GM23338 (cell line): Measurements from ENCODE around the gene POP4. TPM values are rescaled to one million over a fixed set of nuclear protein-coding genes. Genes with fewer than 3 reads are reported as not detected.

Source experiments
- ATAC-seq: fragments of 200-7000 bp; cut with Tn5 transposase; 3 replicates; pipeline ENCODE4 v1.9.1; 2020
- DNase-seq: peaks from one replicate; pipeline ENCODE4 v3.0.0-alpha.2; 2015; ENCODE audit warnings: low spot score
- H2AFZ ChIP-seq: fragments of 200-600 bp; sonication (generic); 2 replicates; pipeline ENCODE4 v1.8.0; 2016; ENCODE audit warnings: antibody characterized with exemption, mild to moderate bottlenecking, moderate library complexity
- H3F3A ChIP-seq: fragments of 200-600 bp; sonication (generic); replicated peaks from 2 replicates; pipeline ENCODE4 v1.8.0; 2017; ENCODE audit warnings: antibody characterized with exemption, mixed run types, low read depth
- H3K27ac ChIP-seq: fragments of 200-600 bp; sonication (generic); 2 replicates; pipeline ENCODE4 v1.6.1; 2016; ENCODE audit warnings: low read depth
- H3K27me3 ChIP-seq: fragments of 200-600 bp; sonication (generic); 2 replicates; pipeline ENCODE4 v1.8.0; 2016; ENCODE audit warnings: mild to moderate bottlenecking, mixed run types, moderate library complexity; ENCODE audit not compliant: insufficient read depth
- H3K36me3 ChIP-seq: fragments of 200-600 bp; sonication (generic); 2 replicates; pipeline ENCODE4 v1.8.0; 2016; ENCODE audit warnings: mild to moderate bottlenecking; ENCODE audit not compliant: insufficient read depth
- H3K4me1 ChIP-seq: fragments of 200-600 bp; sonication (generic); 2 replicates; pipeline ENCODE4 v1.8.0; 2016; ENCODE audit warnings: mild to moderate bottlenecking, moderate library complexity; ENCODE audit not compliant: insufficient read depth
- H3K4me2 ChIP-seq: fragments of 200-600 bp; sonication (generic); 2 replicates; pipeline ENCODE4 v1.7.1; 2017; ENCODE audit warnings: mixed run types
- H3K4me3 ChIP-seq: fragments of 200-600 bp; sonication (generic); 2 replicates; pipeline ENCODE4 v1.6.1; 2016; ENCODE audit warnings: mixed run types
- H3K79me2 ChIP-seq: fragments of 200-600 bp; sonication (generic); replicated peaks from 2 replicates; pipeline ENCODE4 v1.8.0; 2017; ENCODE audit warnings: mild to moderate bottlenecking; ENCODE audit not compliant: insufficient read depth
- H3K9me2 ChIP-seq: fragments of 200-600 bp; sonication (generic); 2 replicates; pipeline ENCODE4 v1.8.0; 2017; ENCODE audit not compliant: insufficient read depth
- H4K20me1 ChIP-seq: fragments of 200-600 bp; sonication (generic); replicated peaks from 2 replicates; pipeline ENCODE4 v1.8.0; 2017; ENCODE audit warnings: mild to moderate bottlenecking; ENCODE audit not compliant: insufficient read depth
- H3K27ac Mint-ChIP-seq: 2 replicates; pipeline ENCODE4 v1.8.0; 2020; ENCODE audit warnings: inconsistent platforms, mild to moderate bottlenecking, moderate library complexity, mixed read lengths
- H3K27me3 Mint-ChIP-seq: 3 replicates; pipeline ENCODE4 v1.8.0; 2022; ENCODE audit warnings: low read depth, mild to moderate bottlenecking, moderate library complexity, mixed read lengths, inconsistent platforms; ENCODE audit not compliant: insufficient read depth, poor library complexity
- H3K36me3 Mint-ChIP-seq: 3 replicates; pipeline ENCODE4 v1.8.0; 2021; ENCODE audit warnings: low read depth, mild to moderate bottlenecking, inconsistent platforms, moderate library complexity, mixed read lengths
- H3K4me1 Mint-ChIP-seq: 3 replicates; pipeline ENCODE4 v1.8.0; 2020; ENCODE audit warnings: mild to moderate bottlenecking, inconsistent platforms, mixed read lengths
- H3K4me3 Mint-ChIP-seq: 3 replicates; pipeline ENCODE4 v1.8.0; 2021; ENCODE audit warnings: moderate library complexity, mild to moderate bottlenecking, inconsistent platforms, mixed read lengths
- H3K9me3 Mint-ChIP-seq: 3 replicates; pipeline ENCODE4 v1.8.0; 2020; ENCODE audit warnings: moderate library complexity, mild to moderate bottlenecking, inconsistent platforms, mixed read lengths
- EZH2 ChIP-seq: fragments of 200-600 bp; sonication (generic); IDR thresholded peaks from one replicate; pipeline ENCODE4 v1.8.0; 2017; ENCODE audit warnings: antibody characterized with exemption, mild to moderate bottlenecking, low read depth; ENCODE audit not compliant: unreplicated experiment
- EZH2phosphoT487 ChIP-seq: fragments of 200-600 bp; sonication (generic); IDR thresholded peaks from one replicate; pipeline ENCODE4 v1.8.1; 2018; ENCODE audit warnings: antibody characterized with exemption; ENCODE audit not compliant: unreplicated experiment
- JUNB ChIP-seq: IDR thresholded peaks from one replicate; pipeline ENCODE4 v1.6.1; 2016; ENCODE audit warnings: antibody characterized with exemption; ENCODE audit not compliant: unreplicated experiment
- NANOG ChIP-seq: IDR thresholded peaks from 2 replicates; pipeline ENCODE4 v1.6.1; 2016; ENCODE audit warnings: antibody characterized with exemption, borderline replicate concordance
- POLR2AphosphoS5 ChIP-seq: IDR thresholded peaks from 2 replicates; pipeline ENCODE4 v1.6.1; 2016; ENCODE audit warnings: antibody characterized with exemption, low read depth
- STAT1 ChIP-seq: IDR thresholded peaks from one replicate; pipeline ENCODE4 v1.6.1; 2016; ENCODE audit warnings: antibody characterized with exemption; ENCODE audit not compliant: unreplicated experiment
- ZNF114 ChIP-seq: fragments of 250-450 bp; sonication (Bioruptor Pico); IDR thresholded peaks from 2 replicates; pipeline ENCODE4 v1.5.0; 2020; ENCODE audit warnings: mild to moderate bottlenecking, moderate library complexity
- ZNF331 ChIP-seq: fragments of 250-450 bp; sonication (Bioruptor Pico); IDR thresholded peaks from 2 replicates; pipeline ENCODE4 v1.5.0; 2020; ENCODE audit warnings: low read depth, mild to moderate bottlenecking, moderate library complexity
- polyA plus RNA-seq: library from polyadenylated mRNA; unstranded; fragments of >200 nt; fragmentation: Nextera tagmentation; extraction: Ambion mirVana; gene quantifications from 2 replicates; pipeline ENCODE4 v1.2.1, GENCODE V29; 2016
- total RNA-seq: library from RNA; depleted of rRNA; stranded (reverse); fragments of >200 nt; shearing (Covaris generic); gene quantifications from 2 replicates; pipeline ENCODE4 v1.2.3, GENCODE V29; 2014
- TF ChIP-seq, protein P1 (sequence below): fragments of 250-450 bp; sonication (Bioruptor Pico); IDR thresholded peaks from 2 replicates; pipeline ENCODE4 v1.5.0; 2020; ENCODE audit warnings: mild to moderate bottlenecking, moderate library complexity
- TF ChIP-seq, protein P2 (sequence below): IDR thresholded peaks from one replicate; pipeline ENCODE4 v1.6.1; 2018; ENCODE audit warnings: antibody characterized with exemption; ENCODE audit not compliant: unreplicated experiment

POP4 gene
- total and polyA plus RNA-seq, 2 experiments from 2014 or later: 37.2 to 58.3 TPM

DNA sequence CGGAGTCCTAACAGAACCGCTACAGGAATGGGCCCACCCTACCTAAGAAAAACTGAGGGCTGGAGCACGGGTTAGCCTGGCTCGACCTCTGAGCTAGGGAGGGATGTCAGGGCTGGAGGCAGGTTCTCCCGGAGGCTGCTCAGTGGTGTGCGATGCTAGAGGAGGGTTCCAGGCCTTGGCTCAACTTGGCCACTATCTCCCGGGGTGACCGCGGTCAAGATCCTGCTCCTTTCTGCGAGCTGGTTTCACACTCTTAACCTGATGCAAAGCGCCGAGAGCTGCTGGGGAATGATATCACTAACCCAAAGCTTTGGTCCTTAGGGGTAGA, 301 bp downstream of the POP4 start (continued):
- TF ChIP-seq, protein P1, sequence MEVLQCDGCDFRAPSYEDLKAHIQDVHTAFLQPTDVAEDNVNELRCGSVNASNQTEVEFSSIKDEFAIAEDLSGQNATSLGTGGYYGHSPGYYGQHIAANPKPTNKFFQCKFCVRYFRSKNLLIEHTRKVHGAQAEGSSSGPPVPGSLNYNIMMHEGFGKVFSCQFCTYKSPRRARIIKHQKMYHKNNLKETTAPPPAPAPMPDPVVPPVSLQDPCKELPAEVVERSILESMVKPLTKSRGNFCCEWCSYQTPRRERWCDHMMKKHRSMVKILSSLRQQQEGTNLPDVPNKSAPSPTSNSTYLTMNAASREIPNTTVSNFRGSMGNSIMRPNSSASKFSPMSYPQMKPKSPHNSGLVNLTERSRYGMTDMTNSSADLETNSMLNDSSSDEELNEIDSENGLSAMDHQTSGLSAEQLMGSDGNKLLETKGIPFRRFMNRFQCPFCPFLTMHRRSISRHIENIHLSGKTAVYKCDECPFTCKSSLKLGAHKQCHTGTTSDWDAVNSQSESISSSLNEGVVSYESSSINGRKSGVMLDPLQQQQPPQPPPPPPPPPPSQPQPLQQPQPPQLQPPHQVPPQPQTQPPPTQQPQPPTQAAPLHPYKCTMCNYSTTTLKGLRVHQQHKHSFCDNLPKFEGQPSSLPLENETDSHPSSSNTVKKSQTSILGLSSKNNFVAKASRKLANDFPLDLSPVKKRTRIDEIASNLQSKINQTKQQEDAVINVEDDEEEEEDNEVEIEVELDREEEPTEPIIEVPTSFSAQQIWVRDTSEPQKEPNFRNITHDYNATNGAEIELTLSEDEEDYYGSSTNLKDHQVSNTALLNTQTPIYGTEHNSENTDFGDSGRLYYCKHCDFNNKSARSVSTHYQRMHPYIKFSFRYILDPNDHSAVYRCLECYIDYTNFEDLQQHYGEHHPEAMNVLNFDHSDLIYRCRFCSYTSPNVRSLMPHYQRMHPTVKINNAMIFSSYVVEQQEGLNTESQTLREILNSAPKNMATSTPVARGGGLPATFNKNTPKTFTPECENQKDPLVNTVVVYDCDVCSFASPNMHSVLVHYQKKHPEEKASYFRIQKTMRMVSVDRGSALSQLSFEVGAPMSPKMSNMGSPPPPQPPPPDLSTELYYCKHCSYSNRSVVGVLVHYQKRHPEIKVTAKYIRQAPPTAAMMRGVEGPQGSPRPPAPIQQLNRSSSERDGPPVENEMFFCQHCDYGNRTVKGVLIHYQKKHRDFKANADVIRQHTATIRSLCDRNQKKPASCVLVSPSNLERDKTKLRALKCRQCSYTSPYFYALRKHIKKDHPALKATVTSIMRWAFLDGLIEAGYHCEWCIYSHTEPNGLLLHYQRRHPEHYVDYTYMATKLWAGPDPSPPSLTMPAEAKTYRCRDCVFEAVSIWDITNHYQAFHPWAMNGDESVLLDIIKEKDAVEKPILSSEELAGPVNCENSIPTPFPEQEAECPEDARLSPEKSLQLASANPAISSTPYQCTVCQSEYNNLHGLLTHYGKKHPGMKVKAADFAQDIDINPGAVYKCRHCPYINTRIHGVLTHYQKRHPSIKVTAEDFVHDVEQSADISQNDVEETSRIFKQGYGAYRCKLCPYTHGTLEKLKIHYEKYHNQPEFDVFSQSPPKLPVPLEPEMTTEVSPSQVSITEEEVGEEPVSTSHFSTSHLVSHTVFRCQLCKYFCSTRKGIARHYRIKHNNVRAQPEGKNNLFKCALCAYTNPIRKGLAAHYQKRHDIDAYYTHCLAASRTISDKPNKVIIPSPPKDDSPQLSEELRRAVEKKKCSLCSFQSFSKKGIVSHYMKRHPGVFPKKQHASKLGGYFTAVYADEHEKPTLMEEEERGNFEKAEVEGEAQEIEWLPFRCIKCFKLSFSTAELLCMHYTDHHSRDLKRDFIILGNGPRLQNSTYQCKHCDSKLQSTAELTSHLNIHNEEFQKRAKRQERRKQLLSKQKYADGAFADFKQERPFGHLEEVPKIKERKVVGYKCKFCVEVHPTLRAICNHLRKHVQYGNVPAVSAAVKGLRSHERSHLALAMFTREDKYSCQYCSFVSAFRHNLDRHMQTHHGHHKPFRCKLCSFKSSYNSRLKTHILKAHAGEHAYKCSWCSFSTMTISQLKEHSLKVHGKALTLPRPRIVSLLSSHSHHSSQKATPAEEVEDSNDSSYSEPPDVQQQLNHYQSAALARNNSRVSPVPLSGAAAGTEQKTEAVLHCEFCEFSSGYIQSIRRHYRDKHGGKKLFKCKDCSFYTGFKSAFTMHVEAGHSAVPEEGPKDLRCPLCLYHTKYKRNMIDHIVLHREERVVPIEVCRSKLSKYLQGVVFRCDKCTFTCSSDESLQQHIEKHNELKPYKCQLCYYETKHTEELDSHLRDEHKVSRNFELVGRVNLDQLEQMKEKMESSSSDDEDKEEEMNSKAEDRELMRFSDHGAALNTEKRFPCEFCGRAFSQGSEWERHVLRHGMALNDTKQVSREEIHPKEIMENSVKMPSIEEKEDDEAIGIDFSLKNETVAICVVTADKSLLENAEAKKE (CRISPR knock-in tag): no peak
- TF ChIP-seq ZNF331 (CRISPR knock-in tag) (no peak), ZNF114 (CRISPR knock-in tag) (no peak), NANOG (no peak), EZH2phosphoT487 (no peak)

DNA sequence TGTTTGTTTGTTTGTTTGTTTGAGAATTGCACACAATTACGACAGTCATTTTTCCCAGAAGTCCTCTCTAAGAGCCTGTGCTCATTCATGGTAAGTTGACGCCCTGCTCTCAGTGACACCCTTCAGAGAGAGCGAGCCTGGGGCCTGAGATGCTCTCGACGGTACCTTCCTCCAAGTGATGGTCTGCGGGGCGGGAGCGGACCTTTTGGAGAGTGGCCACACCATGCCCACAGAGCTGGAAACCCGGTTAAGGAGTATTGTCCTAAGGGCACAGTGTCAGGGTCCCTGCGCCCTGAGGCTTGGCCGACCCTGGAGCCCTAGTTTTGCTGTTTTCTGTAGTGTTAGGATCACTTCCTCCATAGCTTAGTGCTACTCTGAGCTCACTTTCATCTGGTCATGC, 3.6 kb downstream of the POP4 start:
- H3K9me3 Mint-ChIP-seq: no peaks in the 10 kb centered on the region
- H3K9me2 ChIP-seq: no peaks in the 10 kb centered on the region
- H3K36me3 Mint-ChIP-seq: peaks cover 40% of the 10 kb centered on the region
- H3K27ac Mint-ChIP-seq: no peak overlapping the region
- H3K4me2 ChIP-seq: no peak overlapping the region; the same call in 1 of the 2 replicates
- peaks cover 24% of the 10 kb centered on the region for H3K79me2 ChIP-seq
- peaks cover 9% of the 10 kb centered on the region for H3K27me3 Mint-ChIP-seq
- no peaks in the 10 kb centered on the region for H3K36me3 ChIP-seq
- H3K4me3 Mint-ChIP-seq: no peak overlapping the region
- H4K20me1 ChIP-seq: no peaks in the 10 kb centered on the region
- H3K27me3 ChIP-seq: no peaks in the 10 kb centered on the region
- no peaks in the 10 kb centered on the region for H3F3A ChIP-seq
- DNase-seq: no peak
- no peak for ATAC-seq
- H3K4me1 ChIP-seq: no peaks in the 10 kb centered on the region; the same call in 1 of the 2 replicates
- H3K4me1 Mint-ChIP-seq: peaks cover 5% of the 10 kb centered on the region
- H2AFZ ChIP-seq: no peak overlapping the region
- no peak overlapping the region for H3K4me3 ChIP-seq
- H3K27ac ChIP-seq: no peak overlapping the region
- TF ChIP-seq ZNF114 (CRISPR knock-in tag) (no peak), EZH2 (no peak), POLR2AphosphoS5 (no peak), JUNB (no peak), STAT1 (no peak), ZNF331 (CRISPR knock-in tag) (no peak), NANOG (no peak)
- TF ChIP-seq, protein P2, sequence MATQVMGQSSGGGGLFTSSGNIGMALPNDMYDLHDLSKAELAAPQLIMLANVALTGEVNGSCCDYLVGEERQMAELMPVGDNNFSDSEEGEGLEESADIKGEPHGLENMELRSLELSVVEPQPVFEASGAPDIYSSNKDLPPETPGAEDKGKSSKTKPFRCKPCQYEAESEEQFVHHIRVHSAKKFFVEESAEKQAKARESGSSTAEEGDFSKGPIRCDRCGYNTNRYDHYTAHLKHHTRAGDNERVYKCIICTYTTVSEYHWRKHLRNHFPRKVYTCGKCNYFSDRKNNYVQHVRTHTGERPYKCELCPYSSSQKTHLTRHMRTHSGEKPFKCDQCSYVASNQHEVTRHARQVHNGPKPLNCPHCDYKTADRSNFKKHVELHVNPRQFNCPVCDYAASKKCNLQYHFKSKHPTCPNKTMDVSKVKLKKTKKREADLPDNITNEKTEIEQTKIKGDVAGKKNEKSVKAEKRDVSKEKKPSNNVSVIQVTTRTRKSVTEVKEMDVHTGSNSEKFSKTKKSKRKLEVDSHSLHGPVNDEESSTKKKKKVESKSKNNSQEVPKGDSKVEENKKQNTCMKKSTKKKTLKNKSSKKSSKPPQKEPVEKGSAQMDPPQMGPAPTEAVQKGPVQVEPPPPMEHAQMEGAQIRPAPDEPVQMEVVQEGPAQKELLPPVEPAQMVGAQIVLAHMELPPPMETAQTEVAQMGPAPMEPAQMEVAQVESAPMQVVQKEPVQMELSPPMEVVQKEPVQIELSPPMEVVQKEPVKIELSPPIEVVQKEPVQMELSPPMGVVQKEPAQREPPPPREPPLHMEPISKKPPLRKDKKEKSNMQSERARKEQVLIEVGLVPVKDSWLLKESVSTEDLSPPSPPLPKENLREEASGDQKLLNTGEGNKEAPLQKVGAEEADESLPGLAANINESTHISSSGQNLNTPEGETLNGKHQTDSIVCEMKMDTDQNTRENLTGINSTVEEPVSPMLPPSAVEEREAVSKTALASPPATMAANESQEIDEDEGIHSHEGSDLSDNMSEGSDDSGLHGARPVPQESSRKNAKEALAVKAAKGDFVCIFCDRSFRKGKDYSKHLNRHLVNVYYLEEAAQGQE: no peak
